Stomach (tissue), 9 donors: ENCODE data around the gene CHCHD1. TPM values are rescaled to one million over a fixed set of nuclear protein-coding genes. Genes with fewer than 3 reads are reported as not detected.

Experiments used
- DNase-seq, 2 donors: peaks; one replicate each; pipeline versions ENCODE4 v3.0.0 to v3.0.0-alpha.2; 2013 to 2019
- H3K27ac ChIP-seq, 5 donors: fragments of 200-600 bp in 4 of 5; sonication (generic) in 4 of 5; one replicate each; pipeline ENCODE4 v1.5.1; 2013 to 2019; ENCODE audit warnings: mild to moderate bottlenecking in 1 of 5, moderate library complexity in 1 of 5
- H3K27me3 ChIP-seq, 3 donors: fragments of 200-600 bp; sonication (generic); one replicate each; pipeline ENCODE4 v1.5.1; 2017 to 2019; ENCODE audit warnings: mixed run types in 1 of 3
- H3K36me3 ChIP-seq, 4 donors: fragments of 200-600 bp; sonication (generic); 1 replicate in 3 of 4; 2 replicates in 1 of 4; pipeline ENCODE4 v1.5.1; 2016 to 2019
- H3K4me1 ChIP-seq, 4 donors: fragments of 200-600 bp; sonication (generic); one replicate each; pipeline ENCODE4 v1.5.1; 2016 to 2019
- H3K4me3 ChIP-seq, 4 donors: fragments of 200-600 bp; sonication (generic) in 3 of 4; one replicate each; pipeline ENCODE4 v1.5.1; 2016 to 2019; ENCODE audit warnings: mild to moderate bottlenecking in 1 of 4
- H3K9me3 ChIP-seq, 4 donors: fragments of 200-600 bp; sonication (generic); one replicate each; pipeline ENCODE4 v1.5.1; 2016 to 2019
- EP300 ChIP-seq: sonication (generic); formaldehyde crosslinking; IDR thresholded peaks from one replicate; pipeline ENCODE4 v1.6.1; 2017; ENCODE audit warnings: antibody characterized with exemption
- POLR2A ChIP-seq, 4 donors: fragments of 450-650 bp; IDR thresholded peaks; one replicate each; pipeline ENCODE4 v1.6.1; 2016; ENCODE audit warnings: antibody characterized with exemption in 4 of 4, control low read depth in 2 of 4, mild to moderate bottlenecking in 1 of 4, moderate library complexity in 1 of 4
- POLR2AphosphoS5 ChIP-seq, 3 donors: sonication (generic); formaldehyde crosslinking; IDR thresholded peaks; one replicate each; pipeline ENCODE4 v1.6.1; 2016; ENCODE audit warnings: antibody characterized with exemption in 3 of 3
- WGBS, 5 donors: extraction: QIAGEN DNeasy Blood & Tissue Kit in 3 of 5; methylation state at CpG; one replicate each; pipeline versions ENCODE4 v1.1.5 to v1.1.7; 2013 to 2018; 5-methylcytosine and 5-hydroxymethylcytosine counted together
- intact Hi-C: fragments of 100-400 bp; cut with DNase I; formaldehyde crosslinking; loops from one replicate; pipeline ENCODE4 v1.15.1; 2023; ENCODE audit warnings: low total_unique reads
- polyA plus RNA-seq, 3 donors: library from polyadenylated mRNA; stranded (reverse); fragments of 200-250 nt; gene quantifications; one replicate each; pipeline ENCODE4 v1.2.3, GENCODE V29; 2013
- total RNA-seq, 5 donors: library from RNA; depleted of rRNA; stranded (reverse); fragments of >200 nt; gene quantifications; one replicate each; pipeline versions ENCODE4 v1.1.0 to v1.2.3, GENCODE V29; 2014 to 2016
- TF ChIP-seq, protein P1 (sequence below), 7 experiments: fragments of 450-650 bp in 4 of 7; fragments of 200-600 bp in 3 of 7; sonication (generic) in 3 of 7; IDR thresholded peaks; one replicate each; pipeline ENCODE4 v1.5.1; 2016 to 2019; ENCODE audit warnings: antibody characterized with exemption in 7 of 7, control low read depth in 2 of 7, mild to moderate bottlenecking in 1 of 7
- donor health status: healthy with polysubstance abuse.
- donor health status: Bipolar disorder and iron deficiency.
- donor health status: healthy.

Gene CHCHD1
- total and polyA plus RNA-seq, 8 donors, result 1.3 to 81.6 (median 38.8) TPM

DNA sequence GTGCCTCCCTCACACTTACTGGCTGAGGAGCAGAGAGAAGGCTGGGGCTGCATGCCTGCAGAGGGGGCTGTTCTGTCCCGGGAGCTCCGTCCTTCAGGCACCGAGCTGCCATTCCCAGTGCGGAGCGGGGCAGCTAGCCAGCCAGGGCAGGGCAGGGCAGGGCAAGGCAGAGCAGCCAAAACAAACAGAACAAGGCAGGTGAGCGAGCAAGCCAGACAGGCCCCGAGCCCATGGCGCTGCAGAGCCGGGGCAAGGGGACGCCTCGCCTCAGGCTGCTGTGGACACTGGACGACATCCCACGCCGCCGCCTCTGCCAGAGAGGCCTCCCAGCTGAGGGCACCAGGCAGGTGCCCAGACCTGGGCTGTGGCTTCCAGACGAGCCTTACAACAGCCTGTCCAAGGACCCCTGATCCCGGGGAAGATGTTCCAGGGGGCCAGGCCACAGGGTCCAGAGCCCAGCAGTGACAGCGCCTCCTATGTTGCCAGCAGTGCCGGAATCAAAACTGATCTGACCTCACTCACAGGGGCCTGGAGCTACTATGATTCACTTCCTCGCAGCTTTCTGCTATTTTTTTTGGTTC lies 37.8 kb downstream of the CHCHD1 start:
- DNase-seq, result peak; percentile 84 to 94
- Histone ChIP-seq H3K27me3 (no peaks in the 10 kb centered on the region), H3K4me1 (peaks cover 12 to 54% (median 22%) of the 10 kb centered on the region in 4 donors), H3K9me3 (no peaks in the 10 kb centered on the region), H3K27ac (peak overlapping the region; percentile 33 to 76 (median 69)), H3K4me3 (peak overlapping the region in 1 of 4 donors; percentile 11), H3K36me3 (peaks cover 25 to 88% (median 70%) of the 10 kb centered on the region in 4 donors)
- WGBS, 5 donors, result 38 to 54% (median 46%) methylated on average over 3 to 20 of the region's 20 CpGs
- TF ChIP-seq POLR2AphosphoS5 (IDR thresholded peaks at IDR 0.05) (peak in 2 of 3 donors; percentile 40 to 47), POLR2A (IDR thresholded peaks at IDR 0.05) (no peak)
- intact Hi-C loops, result no loop called here

DNA sequence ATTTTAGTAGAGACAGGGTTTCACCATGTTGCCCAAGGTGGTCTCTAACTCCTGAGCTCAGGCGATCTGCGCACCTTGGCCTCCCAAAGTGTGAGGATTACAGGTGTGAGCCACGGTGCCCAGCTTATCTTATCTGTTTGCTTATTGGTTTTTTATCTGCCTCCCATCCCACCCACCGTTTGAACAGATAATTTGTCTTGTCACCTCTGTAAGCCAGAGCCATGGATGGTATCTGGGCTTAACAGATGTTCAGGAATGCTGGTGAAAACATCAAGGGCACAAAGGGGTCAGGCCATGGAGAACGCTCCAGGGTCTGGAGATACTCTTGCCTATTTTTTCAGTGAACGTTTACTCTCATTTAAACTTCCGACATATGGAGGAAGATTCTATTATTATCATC lies 41.5 kb downstream of the CHCHD1 start:
- 64 to 79% (median 74%) methylated on average over 7 of the region's 7 CpGs for WGBS, 5 donors
- DNase-seq, result no peak
- H3K36me3 ChIP-seq, result peaks cover 29 to 85% (median 70%) of the 10 kb centered on the region in 4 donors
- H3K27me3 ChIP-seq, result no peaks in the 10 kb centered on the region
- H3K4me1 ChIP-seq, result peaks cover 12 to 19% (median 18%) of the 10 kb centered on the region in 4 donors
- no peak for TF ChIP-seq POLR2A (IDR thresholded peaks at IDR 0.05)
- TF ChIP-seq EP300, result no peak
- TF ChIP-seq POLR2AphosphoS5 (IDR thresholded peaks at IDR 0.05), result no peak
- TF ChIP-seq, protein P1, sequence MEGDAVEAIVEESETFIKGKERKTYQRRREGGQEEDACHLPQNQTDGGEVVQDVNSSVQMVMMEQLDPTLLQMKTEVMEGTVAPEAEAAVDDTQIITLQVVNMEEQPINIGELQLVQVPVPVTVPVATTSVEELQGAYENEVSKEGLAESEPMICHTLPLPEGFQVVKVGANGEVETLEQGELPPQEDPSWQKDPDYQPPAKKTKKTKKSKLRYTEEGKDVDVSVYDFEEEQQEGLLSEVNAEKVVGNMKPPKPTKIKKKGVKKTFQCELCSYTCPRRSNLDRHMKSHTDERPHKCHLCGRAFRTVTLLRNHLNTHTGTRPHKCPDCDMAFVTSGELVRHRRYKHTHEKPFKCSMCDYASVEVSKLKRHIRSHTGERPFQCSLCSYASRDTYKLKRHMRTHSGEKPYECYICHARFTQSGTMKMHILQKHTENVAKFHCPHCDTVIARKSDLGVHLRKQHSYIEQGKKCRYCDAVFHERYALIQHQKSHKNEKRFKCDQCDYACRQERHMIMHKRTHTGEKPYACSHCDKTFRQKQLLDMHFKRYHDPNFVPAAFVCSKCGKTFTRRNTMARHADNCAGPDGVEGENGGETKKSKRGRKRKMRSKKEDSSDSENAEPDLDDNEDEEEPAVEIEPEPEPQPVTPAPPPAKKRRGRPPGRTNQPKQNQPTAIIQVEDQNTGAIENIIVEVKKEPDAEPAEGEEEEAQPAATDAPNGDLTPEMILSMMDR (IDR thresholded peaks at IDR 0.05), result no peak
- H3K4me3 ChIP-seq, result no peak overlapping the region
- H3K9me3 ChIP-seq, result no peaks in the 10 kb centered on the region
- intact Hi-C loops, result no loop called here
- H3K27ac ChIP-seq, result no peak overlapping the region

DNA sequence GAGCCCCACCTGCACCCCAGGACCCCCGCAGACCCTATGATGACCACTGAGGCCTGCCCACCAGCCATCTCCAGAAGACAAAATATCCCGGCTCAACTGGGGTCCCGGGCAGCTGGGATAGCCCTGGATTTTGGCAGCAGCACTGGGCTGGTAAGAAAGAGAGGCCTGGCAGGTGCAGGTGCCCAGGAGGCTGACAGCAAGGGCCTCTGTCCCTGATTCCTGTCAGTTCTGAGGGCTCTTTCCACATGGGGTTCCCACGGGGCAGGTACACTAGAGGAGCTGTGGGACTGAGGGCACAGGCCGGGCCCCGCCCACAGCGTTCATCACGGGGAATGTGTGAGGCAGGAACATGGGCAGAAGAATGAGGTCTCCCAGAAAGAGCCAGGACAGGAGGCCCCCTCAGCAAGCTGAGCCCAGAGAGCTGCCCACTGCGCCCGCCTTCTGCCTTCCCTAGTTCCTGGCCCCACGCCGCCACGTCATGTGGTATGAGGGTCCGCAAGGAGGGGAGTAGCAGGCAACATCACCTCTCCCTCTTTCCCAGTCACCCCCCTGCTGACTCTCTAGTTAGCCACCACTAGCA lies 42.4 kb downstream of the CHCHD1 start:
- Histone ChIP-seq H3K36me3 (peaks cover 29 to 87% (median 73%) of the 10 kb centered on the region in 4 donors), H3K27me3 (no peaks in the 10 kb centered on the region), H3K27ac (no peak overlapping the region), H3K4me3 (no peak overlapping the region), H3K9me3 (no peaks in the 10 kb centered on the region), H3K4me1 (peaks cover 8 to 10% (median 9%) of the 10 kb centered on the region in 4 donors)
- WGBS, 5 donors, result 96 to 98% (median 97%) methylated on average over 12 to 14 of the region's 14 CpGs
- TF ChIP-seq POLR2AphosphoS5 (IDR thresholded peaks at IDR 0.05), result no peak
- no peak for TF ChIP-seq EP300
- TF ChIP-seq, protein P1 (IDR thresholded peaks at IDR 0.05), result no peak
- no peak for TF ChIP-seq POLR2A (IDR thresholded peaks at IDR 0.05)
- no peak for DNase-seq
- intact Hi-C loops, result no loop called here

DNA sequence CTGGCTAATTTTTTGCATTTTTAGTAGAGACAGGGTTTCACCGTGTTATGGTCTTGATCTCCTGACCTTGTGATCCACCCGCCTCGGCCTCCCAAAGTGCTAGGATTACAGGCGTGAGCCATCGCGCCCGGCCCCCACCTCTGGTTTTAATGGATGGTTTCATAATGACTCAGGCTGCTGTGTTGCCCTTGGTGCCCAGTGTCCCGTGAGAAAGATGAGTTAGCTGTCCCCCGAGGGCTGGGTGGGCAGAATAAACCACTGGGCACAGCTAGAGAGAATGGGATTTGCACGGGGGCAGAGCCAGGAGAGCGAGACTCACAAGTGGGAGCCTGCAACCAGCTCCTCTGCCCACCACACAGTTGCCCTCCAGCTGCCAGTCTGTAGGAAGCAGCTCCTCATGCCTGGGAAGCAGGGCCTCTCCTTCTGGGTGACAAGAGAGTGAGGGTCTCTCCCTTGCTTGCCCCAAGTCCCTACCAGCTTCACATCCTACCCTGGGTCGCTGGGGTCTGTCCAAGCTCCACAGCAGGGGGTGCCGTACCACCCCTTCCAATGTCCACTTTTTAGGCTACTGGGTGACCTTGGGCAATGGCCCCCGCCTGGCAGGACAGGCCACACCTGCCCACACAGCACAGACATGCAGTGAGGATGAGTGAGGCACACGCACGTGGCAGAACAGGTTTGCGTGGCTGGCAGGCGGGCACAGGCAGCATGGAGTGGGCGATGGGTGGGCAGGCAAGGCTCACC lies 45.7 kb downstream of the CHCHD1 start:
- no peaks in the 10 kb centered on the region for H3K9me3 ChIP-seq

More for the DNA sequence above, 45.7 kb downstream of the CHCHD1 start:
- H3K27me3 ChIP-seq, result no peaks in the 10 kb centered on the region
- 91 to 96% (median 94%) methylated on average over 16 to 19 of the region's 19 CpGs for WGBS, 5 donors
- no peak for DNase-seq
- H3K4me3 ChIP-seq, result no peak overlapping the region
- H3K4me1 ChIP-seq, result no peaks in the 10 kb centered on the region
- peaks cover 29 to 88% (median 68%) of the 10 kb centered on the region in 4 donors for H3K36me3 ChIP-seq
- no peak overlapping the region for H3K27ac ChIP-seq
- intact Hi-C loops, result no loop called here
- TF ChIP-seq POLR2AphosphoS5 (IDR thresholded peaks at IDR 0.05), result no peak
- TF ChIP-seq, protein P1 (IDR thresholded peaks at IDR 0.05), result no peak
- TF ChIP-seq POLR2A (IDR thresholded peaks at IDR 0.05), result no peak
- TF ChIP-seq EP300, result no peak
